Measurements from ENCODE around the gene POTEG.
"Not testable (repeated sequence)": the region's sequence is repeated elsewhere in the genome, so short reads cannot be mapped to it uniquely, and the experiment has no call there.

GRCh38 chr14:19433765-19434164, 376 bp downstream of the POTEG start:
- not testable (repeated sequence) for TF ChIP-seq POLR2A, CTCF (IDR thresholded peaks at IDR 0.05)

Measured in adrenal gland (tissue), 5 donors.